IMR-90 (cell line): ENCODE results near the gene ZNF583. TPM values are rescaled to one million over a fixed set of nuclear protein-coding genes. Genes with fewer than 3 reads are reported as not detected.

ENCODE experiments used
- ATAC-seq: fragments of 200-7000 bp; cut with Tn5 transposase; 2 replicates; pipeline ENCODE4 v1.9.1; 2020; ENCODE audit warnings: low read depth, mild to moderate bottlenecking, moderate library complexity
- BruUV-seq: library from RNA; stranded (reverse); fragments of 400-500 nt; replicated peaks from 2 replicates; lab custom pipeline; 2021; lab: Mats Ljungman, UMichigan
- CTCF ChIA-PET: fragments of 300-600 bp; formaldehyde crosslinking; extraction: SDS; loops from one replicate; lab custom pipeline; 2021; ENCODE audit warnings: antibody characterized with exemption; lab: Yijun Ruan, JAX
- POLR2A ChIA-PET: fragments of 300-600 bp; sonication (Branson Sonifier 250); formaldehyde crosslinking; loops from one replicate; lab custom pipeline; 2022; ENCODE audit warnings: antibody characterized with exemption; ENCODE audit not compliant: unreplicated experiment; lab: Charles Lee
- DNase-seq: peaks from one replicate; pipeline ENCODE4 v3.0.0; 2013
- H2AFZ ChIP-seq: replicated peaks from 2 replicates; pipeline ENCODE3; 2013; ENCODE audit warnings: low read length, mild to moderate bottlenecking; ENCODE audit not compliant: poor library complexity
- H2AK5ac ChIP-seq: 2 replicates; pipeline ENCODE4 v1.6.1; 2013; ENCODE audit warnings: low read depth, low read length, inconsistent platforms
- H2AK9ac ChIP-seq: replicated peaks from 2 replicates; pipeline ENCODE3; 2013; ENCODE audit warnings: mild to moderate bottlenecking, low read depth, low read length, moderate library complexity; ENCODE audit not compliant: poor library complexity
- H2BK120ac ChIP-seq: 2 replicates; pipeline ENCODE4 v1.6.1; 2013; ENCODE audit warnings: low read depth, low read length, inconsistent platforms
- H2BK15ac ChIP-seq: 3 replicates; pipeline ENCODE4 v1.6.1; 2013; ENCODE audit warnings: low read depth, low read length, inconsistent platforms
- H2BK20ac ChIP-seq: 2 replicates; pipeline ENCODE4 v1.6.1; 2013; ENCODE audit warnings: low read depth, mild to moderate bottlenecking, inconsistent platforms, low read length, moderate library complexity
- H2BK5ac ChIP-seq: 2 replicates; pipeline ENCODE4 v1.6.1; 2013; ENCODE audit warnings: mild to moderate bottlenecking, low read depth, low read length, inconsistent platforms; ENCODE audit not compliant: poor library complexity, severe bottlenecking
- H3K14ac ChIP-seq: replicated peaks from 2 replicates; pipeline ENCODE4 v1.6.1; 2013; ENCODE audit warnings: low read depth, low read length, inconsistent platforms
- H3K18ac ChIP-seq: 2 replicates; pipeline ENCODE4 v1.6.1; 2013; ENCODE audit warnings: low read depth, low read length, control low read depth
- H3K23ac ChIP-seq: 2 replicates; pipeline ENCODE4 v1.6.1; 2013; ENCODE audit warnings: low read depth, low read length, inconsistent platforms
- H3K27ac ChIP-seq: 2 replicates; pipeline ENCODE4 v1.5.1; 2013; ENCODE audit warnings: mild to moderate bottlenecking, control low read depth, low read length; ENCODE audit not compliant: insufficient read depth
- H3K27me3 ChIP-seq: 2 replicates; pipeline ENCODE4 v1.6.1; 2013; ENCODE audit warnings: low read length; ENCODE audit not compliant: control insufficient read depth, insufficient read depth
- H3K36me3 ChIP-seq: 2 replicates; pipeline ENCODE4 v1.6.1; 2013; ENCODE audit warnings: low read length, mixed read lengths; ENCODE audit not compliant: control insufficient read depth, insufficient read depth
- H3K4ac ChIP-seq: 2 replicates; pipeline ENCODE4 v1.6.1; 2013; ENCODE audit warnings: low read depth, low read length, inconsistent platforms
- H3K4me1 ChIP-seq: 2 replicates; pipeline ENCODE4 v1.6.1; 2013; ENCODE audit warnings: low read length, mixed read lengths; ENCODE audit not compliant: control insufficient read depth, insufficient read depth
- H3K4me2 ChIP-seq: 2 replicates; pipeline ENCODE4 v1.6.1; 2013; ENCODE audit warnings: low read depth, mild to moderate bottlenecking, control low read depth, low read length, moderate library complexity
- H3K4me3 ChIP-seq: 2 replicates; pipeline ENCODE4 v1.5.1; 2013; ENCODE audit warnings: low read depth, mild to moderate bottlenecking, control low read depth, low read length, moderate library complexity; ENCODE audit not compliant: insufficient read depth
- H3K56ac ChIP-seq: 2 replicates; pipeline ENCODE4 v1.6.1; 2013; ENCODE audit warnings: low read length, inconsistent platforms; ENCODE audit not compliant: insufficient read depth; ENCODE audit errors: extremely low read depth
- H3K79me1 ChIP-seq, 2 experiments: 2 replicates each; pipeline ENCODE4 v1.6.1; 2013; ENCODE audit warnings: low read length in 2 of 2, inconsistent platforms in 1 of 2, low read depth in 1 of 2
- H3K9ac ChIP-seq: 2 replicates; pipeline ENCODE4 v1.6.1; 2013; ENCODE audit warnings: low read depth, low read length, control low read depth
- H3K9me1 ChIP-seq: 2 replicates; pipeline ENCODE4 v1.6.1; 2013; ENCODE audit warnings: low read length, inconsistent platforms; ENCODE audit not compliant: insufficient read depth
- H3K9me3 ChIP-seq: 2 replicates; pipeline ENCODE4 v1.6.1; 2013; ENCODE audit warnings: low read length; ENCODE audit not compliant: control insufficient read depth, insufficient read depth
- H4K20me1 ChIP-seq: 2 replicates; pipeline ENCODE4 v1.6.1; 2013; ENCODE audit warnings: low read length, inconsistent platforms; ENCODE audit not compliant: insufficient read depth
- H4K5ac ChIP-seq: 2 replicates; pipeline ENCODE4 v1.6.1; 2013; ENCODE audit warnings: mild to moderate bottlenecking, low read depth, low read length, control low read depth
- H4K8ac ChIP-seq, 2 experiments: 2 replicates each; pipeline ENCODE4 v1.6.1; 2013; ENCODE audit warnings: low read depth in 2 of 2, low read length in 2 of 2, control low read depth in 1 of 2, inconsistent platforms in 1 of 2
- H4K91ac ChIP-seq: 2 replicates; pipeline ENCODE4 v1.6.1; 2013; ENCODE audit warnings: low read depth, low read length, inconsistent platforms; ENCODE audit not compliant: insufficient read depth
- CHD1 ChIP-seq: IDR thresholded peaks from 2 replicates; pipeline ENCODE4 v1.6.1; 2012; ENCODE audit warnings: low read depth, low read length, improper control_type of control experiment
- CTCF ChIP-seq: conservative IDR thresholded peaks from 2 replicates; pipeline ENCODE4 v1.5.1; 2012; ENCODE audit warnings: mild to moderate bottlenecking, low read depth, low read length, improper control_type of control experiment
- NFE2L2 ChIP-seq: fragments of 150-350 bp; IDR thresholded peaks from 2 replicates; pipeline ENCODE4 v1.6.1; 2016; ENCODE audit warnings: low read depth, mild to moderate bottlenecking, low read length
- POLR2A ChIP-seq: IDR thresholded peaks from 2 replicates; pipeline ENCODE4 v1.6.1; 2012; ENCODE audit warnings: mild to moderate bottlenecking, low read depth, low read length
- USF2 ChIP-seq: fragments of 150-350 bp; IDR thresholded peaks from 2 replicates; pipeline ENCODE4 v1.6.1; 2017; ENCODE audit warnings: mild to moderate bottlenecking, antibody characterized with exemption, low read length, low read depth
- WGBS, 2 experiments: methylation state at CpG; one replicate each; pipeline versions ENCODE4 v1.1.5 to v1.1.7; 2013; ENCODE audit warnings: missing lambda C conversion rate in 2 of 2; ENCODE audit not compliant: insufficient read length in 1 of 2; ENCODE audit errors: extremely low coverage in 2 of 2; 5-methylcytosine and 5-hydroxymethylcytosine counted together
- dilution Hi-C: fragments of 300-500 bp; cut with HindIII; formaldehyde crosslinking; loops from one replicate; pipeline ENCODE4 v1.14.3; 2018; ENCODE audit warnings: low sequenced_read_pairs; ENCODE audit not compliant: unreplicated experiment
- in situ Hi-C: fragments of 300-500 bp; cut with MboI; formaldehyde crosslinking; loops from 3 replicates; pipeline ENCODE4 v1.14.3; 2019; ENCODE audit warnings: low sequenced_read_pairs, inconsistent platforms, mixed read lengths
- intact Hi-C: fragments of 100-400 bp; cut with micrococcal nuclease; formaldehyde crosslinking; loops from 2 replicates; pipeline ENCODE4 v1.10.0; 2022
- polyA plus RNA-seq, 3 experiments: library from polyadenylated mRNA; depleted of rRNA; stranded (reverse); fragments of >200 nt; gene quantifications; 2 replicates each; pipeline ENCODE4 v1.2.3, GENCODE V29; 2012; ENCODE audit warnings: low replicate concordance in 1 of 3
- total RNA-seq: library from RNA; depleted of rRNA; stranded (reverse); fragments of >200 nt; gene quantifications from 2 replicates; pipeline ENCODE4 v1.2.3, GENCODE V29; 2012

Gene ZNF583
- total and polyA plus RNA-seq, 2 of the 4 experiments (the other 2 are of a cell fraction), result 2.8 to 5.4 TPM

GRCh38 chr19:56423985-56424353 is 19.8 kb downstream of the ZNF583 start:
- Histone ChIP-seq H3K4me2 (no peak overlapping the region), H3K79me1 (no peaks in the 10 kb centered on the region; a peak in 1 of 4 replicates), H2AFZ (no peak overlapping the region), H3K27me3 (no peaks in the 10 kb centered on the region), H4K91ac (no peak overlapping the region), H3K9ac (no peak overlapping the region), H2BK5ac (no peak overlapping the region), H3K14ac (no peak overlapping the region), H3K9me1 (no peaks in the 10 kb centered on the region), H3K4ac (no peak overlapping the region), H2BK120ac (no peak overlapping the region), H3K36me3 (peaks cover 7% of the 10 kb centered on the region; the same call in 1 of the 2 replicates), H3K23ac (no peak overlapping the region), H2BK15ac (no peak overlapping the region), H3K4me3 (no peak overlapping the region), H4K8ac (no peak overlapping the region), H2AK9ac (no peak overlapping the region), H2AK5ac (no peak overlapping the region), H2BK20ac (no peak overlapping the region), H3K18ac (no peak overlapping the region), H4K5ac (no peak overlapping the region), H3K9me3 (peaks cover 61% of the 10 kb centered on the region), H3K27ac (no peak overlapping the region), H4K20me1 (no peaks in the 10 kb centered on the region), H3K4me1 (no peaks in the 10 kb centered on the region), H3K56ac (no peak overlapping the region)
- ChIA-PET POLR2A (no interaction called here), CTCF (no interaction called here)
- DNase-seq (no peak), ATAC-seq (no peak)
- TF ChIP-seq NFE2L2 (no peak), USF2 (no peak), CHD1 (no peak), POLR2A (no peak), CTCF (no peak)
- intact Hi-C loops, result no loop called here
- in situ Hi-C loops, result loop anchor here (25.0 kb wide), 1 partner anchor 963 kb away; the partner anchor contains the start of gene ZNF548
- dilution Hi-C loops, result no loop called here
- WGBS, 2 experiments, result no CpG with 5 or more reads among the region's 1 CpG
- BruUV-seq, result no TSS peak
